OCI-LY7 (cell line): Measurements from ENCODE around the gene ARRB1.

Source experiments
- CTCF ChIP-seq: fragments of 200-600 bp; sonication (generic); conservative IDR thresholded peaks from 2 replicates; pipeline ENCODE4 v1.5.1; 2014; ENCODE audit warnings: mild to moderate bottlenecking, antibody characterized with exemption, low read length, moderate library complexity, mixed read lengths
- EZH2phosphoT487 ChIP-seq: fragments of 200-600 bp; sonication (generic); IDR thresholded peaks from 2 replicates; pipeline ENCODE4 v1.6.1; 2018; ENCODE audit warnings: low read depth, borderline replicate concordance, mild to moderate bottlenecking, mixed run types, antibody characterized with exemption, low read length, moderate library complexity, mixed read lengths

GRCh38 chr11:75277211-75277805 lies 74.2 kb downstream of the ARRB1 start:
- TF ChIP-seq CTCF (no peak), EZH2phosphoT487 (no peak)
